Fibroblast of the aortic adventitia (primary cell): ENCODE data around the gene RNF207. TPM values are rescaled to one million over a fixed set of nuclear protein-coding genes. Genes with fewer than 3 reads are reported as not detected.
A peak's percentile ranks its signal among the peaks of the same experiment; 100 is the strongest.

ENCODE experiments used
- DNase-seq: peaks from one replicate; pipeline ENCODE4 v3.0.0-alpha.2; 2010; ENCODE audit warnings: low read depth
- H3K4me3 ChIP-seq: 2 replicates; pipeline ENCODE4 v1.5.1; 2011; ENCODE audit warnings: low read depth, mild to moderate bottlenecking, control low read depth, low read length, moderate library complexity
- CTCF ChIP-seq: IDR thresholded peaks from 2 replicates; pipeline ENCODE4 v1.5.1; 2011; ENCODE audit warnings: mild to moderate bottlenecking, low read length, control low read depth, inconsistent platforms; ENCODE audit not compliant: insufficient read depth
- total RNA-seq: library from RNA; depleted of rRNA; stranded (reverse); fragments of >200 nt; gene quantifications from 2 replicates; pipeline ENCODE4 v1.2.3, GENCODE V29; 2012; ENCODE audit warnings: low replicate concordance

Gene RNF207
- total RNA-seq, 1 donor, result 7.8 TPM

GRCh38 chr1:6256645-6257044 lies 50.7 kb downstream of the RNF207 start:
- no peak for DNase-seq
- H3K4me3 ChIP-seq, result no peak overlapping the region
- TF ChIP-seq CTCF, result no peak

- H3K4me3 ChIP-seq, result no peak overlapping the region
- no peak for DNase-seq
- no peak for TF ChIP-seq CTCF
Measured at GRCh38 chr1:6257541-6258069, 51.7 kb downstream of the RNF207 start.

DNA sequence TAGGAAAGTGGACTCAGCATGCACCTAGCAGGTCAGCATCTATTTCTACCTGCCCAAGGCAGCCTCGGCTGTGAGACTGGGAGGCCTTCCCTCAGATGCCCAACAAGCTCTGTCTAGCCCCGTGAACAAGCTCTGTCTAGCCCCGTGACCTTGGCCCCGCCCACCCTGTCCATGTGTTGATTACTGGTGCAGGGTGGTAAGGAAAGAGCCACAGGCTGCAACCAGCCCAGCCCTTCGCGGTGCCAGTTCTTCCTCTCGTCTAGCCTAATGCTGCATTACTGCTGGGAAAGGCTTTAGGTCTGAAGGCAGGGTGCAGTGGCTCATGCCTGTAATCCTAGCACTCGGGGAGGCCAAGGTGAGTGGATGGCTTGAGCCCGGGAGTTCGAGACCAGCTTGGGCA lies 52.8 kb downstream of the RNF207 start:
- H3K4me3 ChIP-seq, result no peak overlapping the region
- no peak for DNase-seq
- TF ChIP-seq CTCF, result no peak

DNA sequence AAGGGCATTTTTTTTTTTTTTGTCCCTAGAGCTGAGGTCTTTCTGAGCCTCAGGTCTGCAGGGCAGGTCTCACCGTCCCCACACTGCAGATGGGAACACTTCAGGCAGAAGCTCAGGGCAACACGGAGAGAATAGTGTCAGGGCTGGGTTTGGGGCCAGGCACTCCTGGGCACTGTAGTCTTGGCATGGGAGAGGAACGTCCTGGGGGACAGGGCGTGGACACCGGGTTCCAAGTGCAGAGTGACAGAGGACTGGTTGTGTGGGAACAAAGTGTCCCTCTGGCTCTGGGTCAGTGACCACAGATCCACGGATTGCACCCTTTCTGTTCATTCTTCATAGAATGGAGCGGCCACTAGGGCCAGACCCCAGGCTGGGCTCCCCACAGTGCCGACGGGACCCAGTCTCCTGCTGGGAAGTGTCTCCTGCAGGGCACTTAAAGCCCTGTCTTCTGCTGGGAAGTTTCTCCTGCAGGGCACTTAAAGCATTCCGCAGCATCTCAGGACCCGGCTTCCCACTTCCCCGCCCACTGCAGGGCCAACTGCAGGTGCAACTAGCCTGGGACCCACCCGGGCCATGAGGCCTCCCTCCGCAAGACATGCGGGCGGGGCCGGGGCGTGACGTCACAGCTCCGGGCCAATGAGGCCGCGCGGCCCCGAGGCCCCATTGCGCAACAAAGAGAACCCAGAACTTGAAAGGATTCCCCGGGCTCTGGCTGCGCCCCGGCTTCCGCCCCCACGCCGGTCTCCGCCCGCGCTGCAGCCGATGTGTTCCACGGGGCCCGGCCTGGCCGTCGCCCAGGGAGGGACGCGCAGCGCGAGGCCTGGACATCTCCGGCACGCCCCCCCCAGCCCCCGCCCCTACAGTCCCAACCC lies 53.8 kb downstream of the RNF207 start:
- peak overlapping the region; percentile 68 for H3K4me3 ChIP-seq
- peak; percentile 77 for DNase-seq
- TF ChIP-seq CTCF, result no peak

DNA sequence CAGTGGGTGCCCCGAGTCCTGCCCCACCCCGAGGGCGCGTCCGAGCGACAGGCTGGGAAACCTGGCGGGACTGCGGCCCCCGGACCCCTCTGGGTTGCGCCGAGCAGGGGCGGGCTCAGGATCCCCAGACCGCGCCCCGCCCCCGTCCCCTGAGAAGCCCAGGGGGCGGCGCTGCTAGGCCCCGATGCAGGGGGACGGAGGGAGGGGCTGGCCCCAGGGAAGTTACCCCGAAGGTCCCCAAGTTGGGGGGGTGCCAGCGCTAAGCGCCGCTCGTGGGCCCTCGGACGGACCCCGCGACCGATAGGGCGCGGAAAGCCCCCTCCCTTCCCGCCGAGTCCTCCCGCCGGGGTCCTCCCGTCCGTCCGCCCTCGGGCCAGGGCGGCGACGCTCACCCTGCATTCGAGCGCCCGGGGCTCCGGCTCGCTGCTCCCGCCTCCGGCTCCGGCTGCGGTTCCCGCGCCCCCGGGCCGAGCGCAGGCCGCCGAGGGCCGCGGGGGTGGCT lies 54.6 kb downstream of the RNF207 start:
- DNase-seq, result no peak
- no peak for TF ChIP-seq CTCF
- peak overlapping the region; percentile 68 for H3K4me3 ChIP-seq

GRCh38 chr1:6260961-6261614 lies 55.2 kb downstream of the RNF207 start, which contains the start of gene GPR153:
Gene GPR153 (minus strand): TSS chr1:6261098. CDS start chr1:6254905, 6,193 bp downstream.
- no peak for DNase-seq
- no peak for TF ChIP-seq CTCF
- H3K4me3 ChIP-seq, result peak within 1 kb of the TSS; percentile 68
